BLaER1 (cell line): ENCODE results near the gene IPP.
"Not testable (repeated sequence)": the region's sequence is repeated elsewhere in the genome, so short reads cannot be mapped to it uniquely, and the experiment has no call there.

ENCODE experiments used
- H3K27ac ChIP-seq: shearing (Covaris generic); formaldehyde crosslinking; 2 replicates; pipeline ENCODE4 v1.8.1; 2022
- H3K27me3 ChIP-seq: shearing (Covaris generic); formaldehyde crosslinking; 2 replicates; pipeline ENCODE4 v1.8.1; 2022
- H3K36me3 ChIP-seq: shearing (Covaris generic); formaldehyde crosslinking; 2 replicates; pipeline ENCODE4 v1.8.1; 2022
- H3K4me1 ChIP-seq: shearing (Covaris generic); formaldehyde crosslinking; 2 replicates; pipeline ENCODE4 v1.8.1; 2022
- H3K4me2 ChIP-seq: shearing (Covaris generic); formaldehyde crosslinking; 2 replicates; pipeline ENCODE4 v1.8.1; 2022
- H3K4me3 ChIP-seq: shearing (Covaris generic); formaldehyde crosslinking; 2 replicates; pipeline ENCODE4 v1.8.1; 2022
- H3K9ac ChIP-seq: shearing (Covaris generic); formaldehyde crosslinking; 2 replicates; pipeline ENCODE4 v1.8.1; 2022
- H3K9me3 ChIP-seq: shearing (Covaris generic); formaldehyde crosslinking; 2 replicates; pipeline ENCODE4 v1.8.1; 2022
- H4K20me1 ChIP-seq: shearing (Covaris generic); formaldehyde crosslinking; 2 replicates; pipeline ENCODE4 v1.8.1; 2022
- Cebpa-rat ChIP-seq: shearing (Covaris generic); IDR thresholded peaks from 2 replicates; pipeline ENCODE4 v1.8.1; 2022

Gene IPP

DNA sequence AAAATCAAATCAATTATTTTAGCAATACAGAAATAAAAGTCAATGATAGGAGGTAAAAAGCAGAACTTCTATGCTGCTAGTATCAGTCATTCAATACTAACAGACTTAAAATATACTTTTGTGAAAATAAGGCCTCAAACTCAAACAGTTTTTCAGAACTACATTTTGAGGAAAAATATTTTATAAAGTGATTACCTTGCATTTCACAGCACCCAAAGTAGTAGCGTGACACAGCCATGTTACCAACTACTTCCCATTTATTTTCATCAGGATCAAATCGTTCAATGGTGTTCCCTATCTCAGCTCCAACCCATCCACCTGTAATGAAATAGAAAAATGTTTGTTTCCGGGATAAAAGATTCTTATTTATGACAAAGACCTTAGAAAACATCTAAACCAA is 33.8 kb downstream of the IPP start:
- H3K9ac ChIP-seq: no peak overlapping the region
- no peaks in the 10 kb centered on the region for H3K9me3 ChIP-seq
- peaks cover 3% of the 10 kb centered on the region; the same call in 1 of the 2 replicates for H3K4me1 ChIP-seq
- no peak overlapping the region for H3K4me3 ChIP-seq
- H3K27ac ChIP-seq: no peak overlapping the region
- H3K27me3 ChIP-seq: no peaks in the 10 kb centered on the region
- 0 out of 2 replicates have a peak, but pooled peaks cover 10% of the 10 kb centered on the region for H3K36me3 ChIP-seq
- H4K20me1 ChIP-seq: no peaks in the 10 kb centered on the region
- TF ChIP-seq Cebpa-rat: no peak
- H3K4me2 ChIP-seq: no peak overlapping the region

DNA sequence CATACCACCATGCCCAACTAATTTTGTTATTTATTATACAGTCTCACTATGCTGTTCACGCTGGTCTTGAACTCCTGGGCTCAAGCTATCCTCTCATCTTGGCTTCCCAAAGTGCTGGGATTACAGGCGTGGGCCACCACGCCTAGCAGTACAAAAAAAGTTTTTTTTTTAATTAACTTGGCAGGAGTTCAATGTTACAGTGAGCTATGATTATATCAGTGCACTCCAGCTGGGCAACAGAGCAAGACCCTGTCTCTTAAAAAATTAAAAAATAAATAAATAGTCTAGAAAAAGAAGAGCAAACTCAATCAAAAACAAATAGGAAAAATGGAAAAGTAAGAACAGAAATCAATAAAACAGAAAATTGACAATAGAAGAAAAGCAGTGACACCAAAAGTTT is 36.7 kb downstream of the IPP start:
- no peak overlapping the region for H3K27ac ChIP-seq
- H3K36me3 ChIP-seq: peaks cover 20% of the 10 kb centered on the region; the same call in 1 of the 2 replicates
- peaks cover 1% of the 10 kb centered on the region; the same call in 1 of the 2 replicates for H3K9me3 ChIP-seq
- H3K4me3 ChIP-seq: no peak overlapping the region
- no peak for TF ChIP-seq Cebpa-rat
- no peaks in the 10 kb centered on the region for H3K27me3 ChIP-seq
- H3K4me2 ChIP-seq: no peak overlapping the region
- no peaks in the 10 kb centered on the region for H4K20me1 ChIP-seq
- H3K9ac ChIP-seq: no peak overlapping the region
- H3K4me1 ChIP-seq: no peaks in the 10 kb centered on the region

DNA sequence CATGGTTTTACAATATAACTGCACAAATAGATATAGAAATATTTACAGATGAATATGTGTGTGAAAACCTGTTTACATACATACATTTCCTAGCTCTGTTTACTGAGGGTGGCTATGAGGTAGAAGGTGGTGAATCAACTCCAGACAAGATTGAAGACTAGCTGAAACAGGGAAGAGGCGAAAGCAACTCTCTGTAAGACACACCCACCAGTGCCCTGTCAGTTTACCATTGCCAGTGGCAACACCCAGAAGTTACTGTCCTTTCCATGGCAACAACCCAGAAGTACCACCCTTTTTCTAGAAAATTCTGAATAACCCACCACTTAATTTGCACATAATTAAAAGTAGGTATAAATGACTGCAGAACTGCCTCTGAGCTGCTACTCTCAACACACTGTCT is 45.8 kb downstream of the IPP start:
- Histone ChIP-seq H3K4me3 (no peak overlapping the region), H3K27me3 (no peaks in the 10 kb centered on the region), H3K4me2 (no peak overlapping the region), H3K4me1 (no peaks in the 10 kb centered on the region), H4K20me1 (no peaks in the 10 kb centered on the region), H3K36me3 (peaks cover 8% of the 10 kb centered on the region; the same call in 1 of the 2 replicates), H3K9me3 (peaks cover 14% of the 10 kb centered on the region), H3K27ac (no peak overlapping the region), H3K9ac (no peak overlapping the region)
- no peak for TF ChIP-seq Cebpa-rat

DNA sequence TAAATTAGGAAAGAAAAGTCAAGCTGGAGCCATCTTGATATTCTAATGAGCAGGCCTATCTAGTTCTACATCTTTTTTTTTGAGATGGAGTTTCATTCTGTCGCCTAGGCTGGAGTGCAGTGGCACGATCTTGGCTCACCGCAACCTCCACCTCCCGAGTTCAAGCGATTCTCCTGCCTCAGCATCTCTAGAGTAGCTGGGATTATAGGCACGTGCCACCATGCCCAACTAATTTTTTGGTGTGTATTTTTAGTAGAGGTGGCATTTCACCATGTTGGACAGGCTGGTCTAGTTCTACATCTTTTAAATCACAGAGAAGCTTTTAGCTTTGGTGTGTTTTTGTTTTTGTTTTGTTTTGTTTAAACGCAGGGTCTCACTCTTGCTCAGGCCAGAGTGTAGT is 55.6 kb downstream of the IPP start:
- Histone ChIP-seq H3K4me3 (no peak overlapping the region), H3K27ac (no peak overlapping the region), H3K27me3 (no peaks in the 10 kb centered on the region), H4K20me1 (peaks cover 23% of the 10 kb centered on the region), H3K36me3 (peaks cover 76% of the 10 kb centered on the region), H3K9me3 (no peaks in the 10 kb centered on the region), H3K4me2 (no peak overlapping the region), H3K4me1 (peaks cover under 1% of the 10 kb centered on the region; the same call in 1 of the 2 replicates), H3K9ac (no peak overlapping the region)
- no peak for TF ChIP-seq Cebpa-rat

DNA sequence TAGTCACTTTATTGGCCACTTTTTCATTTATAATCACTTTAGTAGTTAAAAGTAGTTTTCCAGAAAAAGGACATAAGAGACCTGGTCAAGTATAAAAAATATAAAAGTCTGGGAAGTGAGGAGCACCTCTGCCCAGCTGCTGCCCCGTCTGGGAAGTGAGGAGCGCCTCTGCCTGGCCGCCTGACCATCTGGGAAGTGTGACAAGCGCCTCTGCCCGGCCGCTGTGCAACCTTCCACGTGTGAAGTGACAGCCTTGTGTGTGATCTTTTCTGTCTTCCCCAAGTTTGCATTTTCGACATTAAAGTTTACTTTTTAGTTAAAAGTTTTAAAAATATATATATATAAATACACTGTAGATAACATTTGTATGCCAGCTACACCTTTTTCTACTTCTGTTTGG is 56.6 kb downstream of the IPP start:
- Histone ChIP-seq H4K20me1 (peaks cover 23% of the 10 kb centered on the region), H3K36me3 (peaks cover 80% of the 10 kb centered on the region), H3K4me1 (peaks cover 11% of the 10 kb centered on the region)
- not testable (repeated sequence) for H3K4me2 ChIP-seq, H3K9me3 ChIP-seq, H3K27ac ChIP-seq, H3K4me3 ChIP-seq, H3K27me3 ChIP-seq, H3K9ac ChIP-seq

DNA sequence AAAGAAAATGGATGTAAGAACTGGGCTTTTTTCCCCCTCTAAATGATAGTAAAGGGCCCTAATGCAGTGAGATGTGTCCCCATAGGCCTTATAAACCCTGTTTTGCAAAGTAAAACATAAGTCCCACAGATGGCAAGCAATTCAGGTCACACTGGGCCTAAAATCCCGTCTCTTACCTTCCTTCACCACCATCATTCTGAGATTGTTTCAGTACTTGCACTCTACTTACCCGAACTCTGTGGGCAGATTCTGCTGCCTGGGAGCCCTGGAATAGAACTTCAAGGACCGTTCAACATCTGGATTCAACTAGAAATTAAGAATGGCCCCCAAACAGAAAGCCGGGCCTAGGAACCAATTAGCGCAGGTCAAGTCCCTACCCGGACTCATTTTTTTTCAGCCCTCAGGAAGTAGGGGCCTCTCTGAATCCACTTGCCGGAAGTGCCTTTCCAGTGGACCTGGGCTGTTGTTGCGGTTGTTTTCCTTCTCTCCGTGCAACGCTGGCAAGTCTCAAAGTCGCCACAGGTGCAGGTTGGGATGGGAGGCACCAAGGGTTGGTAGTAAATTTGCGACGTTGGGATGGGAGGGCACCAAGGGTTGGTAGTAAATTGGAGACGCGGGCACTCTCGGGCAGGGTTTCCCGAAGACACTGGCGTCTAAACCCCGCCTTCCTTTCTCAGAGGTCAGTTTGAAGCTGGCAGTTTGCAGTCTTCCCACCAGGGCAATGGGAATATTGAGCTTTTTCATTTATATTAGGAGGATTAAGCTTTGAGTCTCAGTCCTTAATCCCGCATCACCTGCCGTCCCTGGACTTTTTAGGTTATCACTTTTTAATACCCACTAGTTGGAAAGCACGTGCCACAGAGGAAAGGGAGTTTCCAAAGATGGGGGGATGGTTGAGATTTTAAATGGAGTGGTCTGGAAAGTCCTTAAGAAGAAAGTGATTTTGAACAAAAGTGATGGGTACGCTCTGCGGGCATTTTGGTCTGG is 62.4 kb downstream of the IPP start, which contains the start of gene TMEM69:
Gene TMEM69, plus strand, starts transcription at position 428 of the 987 bp plus-strand sequence. CDS start 2,888 bp downstream, outside the sequence.
- Histone ChIP-seq H3K27me3 (no peaks in the 10 kb centered on the region), H3K36me3 (peaks cover 36% of the 10 kb centered on the region), H3K4me1 (peaks cover 32% of the 10 kb centered on the region), H3K4me2 (peak within 1 kb of the TSS; percentile 89), H3K27ac (peak within 1 kb of the TSS; percentile 97), H3K4me3 (peak within 1 kb of the TSS; percentile 99), H3K9ac (peak within 1 kb of the TSS; percentile 97), H4K20me1 (peaks cover 44% of the 10 kb centered on the region), H3K9me3 (no peaks in the 10 kb centered on the region)
- no peak for TF ChIP-seq Cebpa-rat

DNA sequence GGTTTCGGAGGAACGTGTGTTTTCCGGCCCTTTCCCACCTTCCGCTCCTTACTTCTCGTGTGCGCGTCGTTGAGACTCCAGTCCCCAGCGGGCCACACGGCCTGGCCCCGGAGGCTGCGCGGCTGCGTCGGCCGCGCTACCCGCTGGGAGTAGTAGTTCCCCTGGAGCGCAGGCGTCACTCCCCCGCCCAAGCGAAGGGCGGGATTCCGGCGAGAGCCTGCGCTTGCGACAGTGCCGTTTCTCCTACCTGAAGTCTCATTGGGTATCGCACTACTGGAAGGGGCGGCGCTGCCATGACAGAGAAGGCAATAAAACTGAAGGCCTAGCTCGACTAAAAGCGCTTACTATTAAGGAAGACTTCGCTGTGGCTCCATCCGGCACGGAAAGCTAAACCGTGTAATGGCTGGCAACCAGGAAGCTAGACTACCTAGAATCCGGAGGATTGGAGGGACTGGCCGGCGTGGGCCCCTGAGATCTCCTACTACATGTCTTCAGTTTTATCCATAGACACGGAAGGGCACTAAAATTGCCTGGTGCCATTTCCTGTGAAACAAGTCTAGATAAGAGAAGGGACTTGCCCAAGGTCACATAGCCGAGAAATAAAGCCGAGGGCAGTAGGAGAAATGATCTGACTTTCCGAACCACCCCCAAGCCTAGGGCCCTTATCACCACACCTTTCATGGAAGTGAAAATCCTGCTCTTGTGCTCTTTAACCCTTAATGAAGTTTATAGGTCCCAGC is 63.3 kb downstream of the IPP start:
- Histone ChIP-seq H3K9ac (peak overlapping the region; percentile 97), H3K4me2 (peak overlapping the region; percentile 89), H3K9me3 (no peaks in the 10 kb centered on the region), H4K20me1 (peaks cover 44% of the 10 kb centered on the region), H3K27ac (peak overlapping the region; percentile 97), H3K4me1 (peaks cover 40% of the 10 kb centered on the region), H3K36me3 (peaks cover 28% of the 10 kb centered on the region), H3K27me3 (no peaks in the 10 kb centered on the region), H3K4me3 (peak overlapping the region; percentile 99)
- TF ChIP-seq Cebpa-rat: peak; percentile 78

DNA sequence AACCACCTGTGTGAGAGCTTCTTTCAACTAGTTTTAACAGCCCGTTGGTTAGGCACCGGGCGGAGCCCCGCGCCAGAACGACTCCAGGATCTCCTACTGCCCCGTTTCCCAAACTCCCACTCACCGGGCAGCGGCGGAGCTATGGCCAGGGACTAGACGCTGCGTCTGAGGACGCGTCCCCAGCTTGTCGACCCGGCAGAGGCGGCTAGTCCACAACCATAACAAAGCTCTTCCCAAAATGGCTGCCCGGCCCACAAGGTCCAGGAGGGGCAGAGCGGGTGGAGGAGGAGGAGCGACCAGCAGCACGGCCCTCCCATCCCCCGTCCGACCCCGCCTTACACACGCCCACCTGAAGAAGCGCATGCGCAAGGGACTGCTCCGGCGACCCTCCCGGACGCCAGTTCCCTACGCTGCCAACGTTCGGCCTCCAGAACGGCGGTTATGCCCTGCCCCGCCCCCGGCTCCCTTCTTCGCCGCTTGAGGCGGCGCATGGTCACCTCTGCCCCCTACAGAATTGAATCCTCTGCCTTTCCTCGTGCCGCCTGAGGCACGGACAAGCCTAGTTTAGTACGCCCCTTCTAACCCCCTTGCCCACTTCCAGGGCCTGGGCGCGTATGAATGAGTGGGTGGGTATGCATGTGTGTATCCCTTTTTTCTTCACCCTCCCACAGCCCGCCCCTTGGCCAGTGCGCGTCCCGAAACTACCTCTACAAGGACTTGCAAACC is 64.0 kb downstream of the IPP start, which contains the start of gene GPBP1L1:
Gene GPBP1L1, minus strand, starts transcription at position 246 of the 726 bp plus-strand sequence. CDS start 27,446 bp downstream, outside the sequence.
- TF ChIP-seq Cebpa-rat: no peak
- peak within 1 kb of the TSS; percentile 97 for H3K9ac ChIP-seq
- peak within 1 kb of the TSS; percentile 99 for H3K4me3 ChIP-seq
- peaks cover 44% of the 10 kb centered on the region for H4K20me1 ChIP-seq
- H3K27me3 ChIP-seq: no peaks in the 10 kb centered on the region
- peak within 1 kb of the TSS; percentile 89 for H3K4me2 ChIP-seq
- H3K27ac ChIP-seq: peak within 1 kb of the TSS; percentile 97
- H3K9me3 ChIP-seq: no peaks in the 10 kb centered on the region
- peaks cover 24% of the 10 kb centered on the region for H3K36me3 ChIP-seq
- peaks cover 46% of the 10 kb centered on the region for H3K4me1 ChIP-seq

DNA sequence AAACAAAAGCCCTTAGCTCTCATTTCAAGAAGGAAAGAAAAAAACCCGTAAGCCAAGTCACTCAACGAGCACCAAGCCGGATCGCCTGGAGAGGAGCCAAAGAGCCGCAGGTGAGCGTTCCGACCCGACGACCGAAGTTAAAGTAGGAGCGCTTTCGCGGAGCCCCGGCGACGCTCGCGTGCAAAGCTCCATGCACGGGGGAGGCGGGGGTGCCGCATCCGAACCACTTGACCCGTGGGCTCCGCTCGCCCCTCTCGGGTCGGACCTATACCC is 64.5 kb downstream of the IPP start:
- peak overlapping the region; percentile 97 for H3K9ac ChIP-seq
- no peaks in the 10 kb centered on the region for H3K9me3 ChIP-seq
- TF ChIP-seq Cebpa-rat: no peak
- H3K4me1 ChIP-seq: peaks cover 51% of the 10 kb centered on the region
- peak overlapping the region; percentile 97 for H3K27ac ChIP-seq
- H3K36me3 ChIP-seq: peaks cover 21% of the 10 kb centered on the region
- H4K20me1 ChIP-seq: peaks cover 46% of the 10 kb centered on the region
- H3K4me2 ChIP-seq: peak overlapping the region; percentile 69
- H3K4me3 ChIP-seq: peak overlapping the region; percentile 99
- no peaks in the 10 kb centered on the region for H3K27me3 ChIP-seq
